Stimulated activated naive CD4-positive, alpha-beta T cell (primary cell): Measurements from ENCODE around the gene MZB1.
"Not testable (repeated sequence)": the region's sequence is repeated elsewhere in the genome, so short reads cannot be mapped to it uniquely, and the experiment has no call there.

Experiments used
- DNase-seq, 6 experiments: peaks; one replicate each; lab custom pipeline; 2025; lab: John Stamatoyannopoulos, UW

MZB1 gene

GRCh38 chr5:139378101-139378825, 11.4 kb downstream of the MZB1 start:
- DNase-seq, result no peak

DNA sequence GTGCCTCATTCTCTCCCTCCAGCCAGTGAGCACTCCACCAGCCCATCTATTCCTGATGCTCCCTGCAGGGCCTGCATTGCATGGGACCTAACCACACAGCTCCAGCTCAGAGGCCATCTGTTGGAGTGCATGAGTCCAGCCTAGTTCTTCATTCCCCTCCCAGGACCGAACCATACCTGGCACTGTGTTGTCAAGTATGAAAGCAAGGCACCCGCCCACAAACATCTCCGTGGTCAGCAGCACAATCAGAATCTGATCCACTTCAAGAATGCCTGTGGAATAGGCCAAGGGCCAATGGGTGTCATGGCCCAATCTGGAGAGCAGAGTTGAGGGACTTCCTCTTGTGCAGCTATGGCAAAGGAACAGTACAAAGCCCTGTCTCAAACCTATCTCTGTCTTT, 12.5 kb downstream of the MZB1 start:
- DNase-seq, result no peak

GRCh38 chr5:139376364-139376763, 13.3 kb downstream of the MZB1 start:
- DNase-seq, result no peak

GRCh38 chr5:139374909-139375308, 14.8 kb downstream of the MZB1 start:
- DNase-seq, result no peak

DNA sequence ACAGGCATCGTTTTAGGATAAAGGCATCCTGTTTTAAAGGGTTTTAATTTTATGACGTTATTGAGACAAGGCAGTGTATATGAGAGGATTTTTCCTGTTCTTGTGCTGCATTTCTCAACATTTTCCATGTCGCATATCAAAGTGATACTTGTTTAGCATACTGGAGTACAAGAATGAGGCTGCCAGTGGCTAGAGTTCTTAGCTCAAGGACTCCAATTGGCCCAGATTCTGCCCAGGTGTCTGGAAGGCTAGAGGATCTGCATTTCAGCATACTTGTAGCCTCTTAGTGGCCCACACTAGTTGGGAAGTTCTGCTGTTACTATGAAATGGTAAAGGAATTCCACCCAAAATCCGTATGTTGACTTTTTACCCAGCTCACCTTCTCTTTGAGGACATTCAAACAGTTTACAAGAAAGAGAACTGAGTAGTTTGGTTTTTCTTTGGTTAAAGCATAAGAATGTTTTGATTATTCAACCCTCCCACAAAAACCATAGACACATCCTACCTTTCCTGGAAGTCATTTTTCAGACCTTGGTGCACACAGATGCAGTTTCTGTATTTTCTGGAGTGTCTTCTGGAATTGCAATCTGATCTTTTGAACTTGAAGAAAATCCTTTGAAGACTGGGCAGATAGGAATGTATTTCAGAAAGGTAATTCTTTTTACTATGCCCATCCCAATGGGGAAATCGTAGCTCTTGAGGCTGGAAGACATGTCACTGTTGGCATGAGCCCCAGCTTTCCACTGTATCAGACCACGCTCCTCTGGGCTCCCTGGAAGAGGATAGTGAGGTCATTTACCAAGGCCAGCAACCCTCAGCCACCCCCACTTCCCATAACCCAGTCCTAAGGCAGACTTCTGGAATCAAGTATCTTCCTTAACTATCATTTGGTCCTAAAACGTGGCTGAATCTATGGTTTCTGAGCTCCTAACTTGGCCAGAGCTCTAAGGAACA, 18.0 kb downstream of the MZB1 start:
- no peak for DNase-seq

- DNase-seq, result no peak
These were observed 20.5 kb downstream of the MZB1 start for GRCh38 chr5:139369181-139369580.

- no peak for DNase-seq
These were observed 21.1 kb downstream of the MZB1 start for GRCh38 chr5:139368613-139369012.

DNA sequence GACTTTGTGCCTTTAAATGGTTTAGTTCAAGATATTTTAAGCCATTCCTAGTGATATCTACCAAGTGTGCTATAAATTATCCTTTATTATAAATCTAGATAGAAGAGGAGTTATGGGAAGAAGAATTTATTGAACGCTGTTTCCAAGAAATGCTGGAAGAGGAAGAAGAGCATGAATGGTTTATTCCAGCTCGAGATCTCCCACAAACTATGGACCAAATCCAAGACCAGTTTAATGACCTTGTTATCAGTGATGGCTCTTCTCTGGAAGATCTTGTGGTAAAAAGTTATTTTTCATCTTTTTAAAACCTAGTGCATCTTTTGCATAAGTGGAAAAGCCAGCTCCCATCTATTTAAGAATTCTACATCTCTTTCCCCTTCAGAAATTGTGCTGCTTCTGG, 25.2 kb downstream of the MZB1 start:
- no peak for DNase-seq

DNA sequence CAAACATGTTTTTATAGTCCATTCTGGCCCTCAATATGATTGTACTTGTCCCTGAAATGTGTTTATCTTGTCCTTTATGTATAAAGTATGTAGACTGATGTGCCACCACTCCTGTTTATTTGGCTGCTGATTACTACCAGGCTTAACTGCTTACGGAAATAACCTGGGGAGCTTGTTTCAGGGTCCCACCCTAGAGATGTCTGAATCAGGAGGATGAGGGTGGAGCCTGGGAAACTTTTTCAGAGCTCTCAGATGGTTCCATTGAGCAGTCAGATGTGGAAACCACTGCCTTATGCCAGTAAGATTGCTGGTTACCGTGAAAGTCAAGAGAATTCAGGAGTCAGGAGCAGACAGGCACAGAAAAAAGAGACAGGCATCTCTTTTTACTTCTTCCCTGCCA, 25.8 kb downstream of the MZB1 start:
- DNase-seq, result no peak

DNA sequence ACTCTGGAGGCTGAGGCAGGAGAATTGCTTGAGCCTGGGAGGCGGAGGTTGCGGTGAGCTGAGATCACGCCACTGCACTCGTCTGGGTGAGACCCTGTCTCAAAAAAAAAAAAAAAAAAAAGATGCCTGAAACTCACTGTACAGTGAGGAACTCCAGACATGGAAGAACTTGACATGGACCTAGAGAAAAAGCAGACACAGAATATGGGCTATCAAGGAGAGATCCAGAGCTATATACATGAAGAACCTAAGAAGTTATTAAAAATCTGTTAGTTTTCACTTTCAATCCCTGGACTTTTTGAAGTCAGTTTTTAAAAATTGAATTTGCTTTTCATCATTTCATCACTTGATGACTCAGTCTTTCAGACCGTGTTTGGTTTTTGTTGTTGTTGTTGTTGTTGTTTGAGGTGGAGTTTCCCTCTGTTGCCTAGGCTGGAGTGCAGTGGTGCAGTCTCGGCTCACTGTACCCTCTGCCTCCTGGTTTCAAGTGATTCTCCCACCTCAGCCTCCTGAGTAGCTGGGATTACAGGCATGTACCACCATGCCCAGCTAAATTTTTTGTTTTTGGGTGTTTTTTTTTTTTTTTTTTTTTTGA, 27.8 kb downstream of the MZB1 start:
- no peak for DNase-seq

DNA sequence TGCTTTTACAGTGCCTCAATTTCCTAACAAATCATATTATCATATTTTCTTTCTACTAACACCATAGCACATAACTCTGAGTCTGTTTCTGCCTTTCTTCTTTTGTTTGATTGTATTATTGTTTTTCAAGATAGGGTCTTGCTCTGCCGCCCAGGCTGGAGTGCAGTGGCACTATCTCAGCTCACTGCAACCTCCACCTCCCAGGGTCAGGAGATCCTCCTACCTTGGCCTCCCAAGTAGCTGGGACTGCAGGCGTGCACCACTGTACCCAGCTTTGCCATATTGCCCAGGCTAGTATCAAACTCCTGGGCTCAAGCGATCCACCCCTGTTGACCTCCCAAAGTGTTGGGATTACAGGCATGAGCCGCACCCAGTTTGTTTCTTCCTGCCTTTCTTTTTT, 29.3 kb downstream of the MZB1 start:
- no peak for DNase-seq

DNA sequence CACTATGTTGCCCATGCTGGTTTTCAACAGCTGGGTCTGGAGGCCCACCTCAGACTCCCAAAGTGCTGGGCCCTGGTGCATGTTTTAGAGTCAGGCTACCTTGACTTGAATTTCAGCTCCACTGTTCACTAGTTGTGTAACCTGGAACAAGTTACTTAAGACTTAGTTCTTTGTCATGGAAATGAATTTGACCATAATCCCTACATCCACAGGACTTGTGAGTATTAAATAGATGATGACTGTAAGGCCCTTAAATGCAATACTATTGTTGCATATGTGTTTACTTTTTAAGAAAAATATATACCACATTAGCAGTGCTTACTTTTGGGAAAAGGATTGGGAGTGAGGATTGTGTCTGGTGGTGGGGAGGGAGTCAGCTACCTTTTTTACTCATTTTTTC, 31.6 kb downstream of the MZB1 start:
- DNase-seq, result no peak

GRCh38 chr5:139355900-139356299, 33.8 kb downstream of the MZB1 start:
- DNase-seq, result not testable (repeated sequence)

DNA sequence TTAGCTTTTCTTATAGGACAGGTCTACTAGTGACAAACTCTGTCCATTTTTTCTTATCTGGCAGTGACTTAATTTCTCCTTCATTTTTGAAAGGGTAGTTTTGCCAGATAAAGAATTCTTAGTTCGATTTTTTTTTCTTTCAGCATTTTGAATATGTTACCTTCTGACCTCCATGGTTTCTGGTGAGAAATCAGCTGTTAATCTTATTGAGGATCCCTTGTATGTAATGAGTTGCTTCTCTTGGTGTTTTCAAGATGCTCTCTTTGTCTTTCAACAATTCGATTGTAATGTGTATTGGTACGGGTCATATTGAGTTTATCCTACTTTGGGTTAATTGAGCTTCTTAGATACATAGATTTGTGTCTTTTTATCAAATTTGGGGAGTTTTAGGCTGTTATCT, 35.5 kb downstream of the MZB1 start:
- no peak for DNase-seq

DNA sequence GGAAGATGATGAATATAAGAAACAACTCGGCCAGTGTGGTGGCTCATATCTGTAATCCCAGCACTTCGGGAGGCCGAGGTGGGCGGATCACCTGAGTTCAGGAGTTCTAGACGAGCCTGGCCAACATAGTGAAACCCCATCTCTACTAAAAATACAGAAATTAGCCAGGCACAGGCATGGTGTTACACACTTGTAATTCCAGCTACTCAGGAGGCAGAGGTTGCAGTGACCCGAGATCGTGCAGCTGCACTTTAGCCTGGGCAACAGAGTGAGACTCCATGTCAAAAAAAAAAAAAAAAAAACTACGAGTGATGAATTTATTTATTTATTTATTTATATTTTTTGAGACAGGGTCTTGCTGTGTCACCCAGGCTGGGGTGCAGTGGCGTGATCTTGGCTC, 41.9 kb downstream of the MZB1 start:
- not testable (repeated sequence) for DNase-seq

GRCh38 chr5:139345442-139345841, 44.3 kb downstream of the MZB1 start:
- not testable (repeated sequence) for DNase-seq

GRCh38 chr5:139344177-139344576, 45.5 kb downstream of the MZB1 start:
- no peak for DNase-seq

DNA sequence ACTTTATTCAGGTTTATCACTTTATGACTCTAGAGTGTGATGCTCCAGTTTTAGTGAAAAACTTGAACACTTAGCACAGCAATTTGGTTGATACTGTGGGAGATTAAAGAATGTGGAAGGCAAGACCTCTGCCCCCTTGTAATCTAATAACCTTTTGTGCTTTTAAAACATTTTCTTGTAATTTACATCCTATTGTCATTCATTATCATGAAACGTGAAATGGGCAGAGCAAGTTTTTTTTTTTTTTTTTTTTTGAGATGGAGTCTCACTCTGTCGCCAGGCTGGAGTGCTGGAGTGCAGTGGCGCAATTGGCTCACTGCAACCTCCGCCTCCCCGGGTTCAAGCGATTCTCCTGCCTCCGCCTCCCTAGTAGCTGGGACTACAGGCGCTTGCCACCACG, 46.2 kb downstream of the MZB1 start:
- DNase-seq, result no peak

DNA sequence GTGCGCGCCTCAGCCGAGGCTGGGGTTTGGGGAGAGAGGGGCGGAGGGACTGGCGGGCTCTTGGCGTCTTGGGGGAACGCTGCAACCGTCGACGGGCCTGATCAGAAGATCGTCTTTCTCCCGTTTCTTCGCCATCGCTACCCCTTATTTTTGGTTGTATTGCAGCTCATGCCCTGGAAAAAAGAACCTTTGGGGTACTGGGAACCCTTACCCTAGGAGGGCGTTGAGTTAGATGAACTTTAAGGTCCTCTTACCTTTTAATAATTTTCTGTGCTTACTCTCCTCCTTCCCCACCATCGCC, 47.3 kb downstream of the MZB1 start:
- no peak for DNase-seq

GRCh38 chr5:139341689-139342422, 47.9 kb downstream of the MZB1 start, which contains the start of gene PAIP2:
TSS of gene PAIP2 (plus strand) at chr5:139341854. CDS start at chr5:139363785, 21,931 bp downstream.
- peak; percentile 93 to 98 (median 97) for DNase-seq

GRCh38 chr5:139341187-139341688, 48.5 kb downstream of the MZB1 start:
- no peak for DNase-seq

- DNase-seq, result no peak
These were observed 49.7 kb downstream of the MZB1 start for GRCh38 chr5:139340051-139340450.
